GM10266 (cell line): Measurements from ENCODE around the gene ALDH9A1.
"Not testable (repeated sequence)": the region's sequence is repeated elsewhere in the genome, so short reads cannot be mapped to it uniquely, and the experiment has no call there.

Experiments used
- DNase-seq: peaks from one replicate; pipeline ENCODE4 v3.0.0; 2012; ENCODE audit errors: extremely low spot score
- CTCF ChIP-seq: IDR thresholded peaks from 2 replicates; pipeline ENCODE4 v1.5.1; 2012; ENCODE audit warnings: mild to moderate bottlenecking, low read depth; ENCODE audit not compliant: control insufficient read depth, insufficient read depth; ENCODE audit errors: missing control alignments

ALDH9A1 gene

GRCh38 chr1:165674599-165674998, 23.8 kb downstream of the ALDH9A1 start:
- TF ChIP-seq CTCF: no peak
- no peak for DNase-seq

- TF ChIP-seq CTCF: no peak
- DNase-seq: no peak
Observed at GRCh38 chr1:165671526-165671925, 26.8 kb downstream of the ALDH9A1 start.

GRCh38 chr1:165668184-165668583, 30.2 kb downstream of the ALDH9A1 start:
- TF ChIP-seq CTCF: no peak
- DNase-seq: no peak

GRCh38 chr1:165666152-165666825, 32.1 kb downstream of the ALDH9A1 start:
- no peak for TF ChIP-seq CTCF
- no peak for DNase-seq

GRCh38 chr1:165662186-165662585, 36.2 kb downstream of the ALDH9A1 start:
- no peak for TF ChIP-seq CTCF
- DNase-seq: no peak

- no peak for DNase-seq
- TF ChIP-seq CTCF: no peak
Observed at GRCh38 chr1:165661703-165662102, 36.7 kb downstream of the ALDH9A1 start.

GRCh38 chr1:165659581-165659895, 38.8 kb downstream of the ALDH9A1 start:
- DNase-seq: no peak
- no peak for TF ChIP-seq CTCF

GRCh38 chr1:165658766-165659580, 39.4 kb downstream of the ALDH9A1 start:
- not testable (repeated sequence) for DNase-seq
